Measurements from ENCODE around the gene GFM1.
"Not testable (repeated sequence)": the region's sequence is repeated elsewhere in the genome, so short reads cannot be mapped to it uniquely, and the experiment has no call there.

Gene GFM1

GRCh38 chr3:158679547-158680000, 35.2 kb downstream of the GFM1 start:
- DNase-seq, result no peak

GRCh38 chr3:158680861-158681260, 36.5 kb downstream of the GFM1 start:
- DNase-seq, result no peak

- DNase-seq, result no peak
Measured at GRCh38 chr3:158683230-158683962, 39.1 kb downstream of the GFM1 start.

GRCh38 chr3:158685159-158685558, 40.8 kb downstream of the GFM1 start:
- DNase-seq, result no peak

- DNase-seq, result not testable (repeated sequence)
Measured at GRCh38 chr3:158693866-158694456, 49.6 kb downstream of the GFM1 start.

- DNase-seq, result no peak
Measured at GRCh38 chr3:158696618-158697017, 52.3 kb downstream of the GFM1 start.

GRCh38 chr3:158700559-158700958, 56.2 kb downstream of the GFM1 start:
- DNase-seq, result no peak

GRCh38 chr3:158701420-158702065, 57.2 kb downstream of the GFM1 start:
- DNase-seq, result no peak

GRCh38 chr3:158702815-158703481, 58.6 kb downstream of the GFM1 start:
- no peak for DNase-seq

- DNase-seq, result no peak
Measured at GRCh38 chr3:158703566-158703965, 59.2 kb downstream of the GFM1 start.

GRCh38 chr3:158709666-158710083, 65.3 kb downstream of the GFM1 start:
- DNase-seq, result no peak

- DNase-seq, result no peak
Measured at GRCh38 chr3:158710601-158711000, 66.3 kb downstream of the GFM1 start.

GRCh38 chr3:158711886-158712285, 67.6 kb downstream of the GFM1 start:
- no peak for DNase-seq

GRCh38 chr3:158712443-158712842, 68.1 kb downstream of the GFM1 start:
- no peak for DNase-seq

GRCh38 chr3:158713094-158713499, 68.8 kb downstream of the GFM1 start:
- no peak for DNase-seq

- no peak for DNase-seq
Measured at GRCh38 chr3:158717576-158717975, 73.2 kb downstream of the GFM1 start.

GRCh38 chr3:158718490-158719170, 74.3 kb downstream of the GFM1 start:
- DNase-seq, result no peak

- DNase-seq, result peak in 3 of 6 experiments; percentile 13 to 22 (median 22)
Measured at GRCh38 chr3:158722108-158722507, 77.8 kb downstream of the GFM1 start.

- no peak for DNase-seq
Measured at GRCh38 chr3:158723991-158724390, 79.7 kb downstream of the GFM1 start.

- DNase-seq, result no peak
Measured at GRCh38 chr3:158725348-158726011, 81.2 kb downstream of the GFM1 start.

GRCh38 chr3:158727206-158728060, 83.1 kb downstream of the GFM1 start:
- peak in 5 of 6 experiments; percentile 7 to 77 (median 53) for DNase-seq

Data from stimulated activated naive CD4-positive, alpha-beta T cell (primary cell).